Activated T-helper 17 cell treated with anti-CD3 and anti-CD28 coated beads, Interleukin-2, amount 50 U/mL, for 72 hours (primary cell): ENCODE measurements around the gene CRP. TPM values are rescaled to one million over a fixed set of nuclear protein-coding genes. Genes with fewer than 3 reads are reported as not detected.

ENCODE experiments used
- ATAC-seq: fragments of 150-1000 bp; cut with Tn5 transposase; replicated peaks from 2 replicates; pipeline ENCODE4 v1.10.0; 2021; ENCODE audit warnings: mild to moderate bottlenecking, moderate library complexity
- H3K27ac Mint-ChIP-seq: one replicate; pipeline ENCODE4 v1.8.0; 2022; ENCODE audit warnings: mixed read lengths
- H3K27me3 Mint-ChIP-seq: one replicate; pipeline ENCODE4 v1.8.0; 2022; ENCODE audit warnings: mixed read lengths
- H3K36me3 Mint-ChIP-seq: one replicate; pipeline ENCODE4 v1.8.0; 2022; ENCODE audit warnings: low read depth, mild to moderate bottlenecking, mixed read lengths
- H3K4me1 Mint-ChIP-seq: one replicate; pipeline ENCODE4 v1.8.0; 2022; ENCODE audit warnings: mixed read lengths
- H3K4me3 Mint-ChIP-seq: one replicate; pipeline ENCODE4 v1.8.0; 2022; ENCODE audit warnings: mild to moderate bottlenecking, mixed read lengths
- H3K9me3 Mint-ChIP-seq: one replicate; pipeline ENCODE4 v1.8.0; 2022; ENCODE audit warnings: mixed read lengths
- total RNA-seq, 2 donors: library from RNA; stranded (reverse); gene quantifications; one replicate each; pipeline ENCODE4 v1.2.3, GENCODE V29; 2022

Gene CRP
- total RNA-seq, 2 donors from 2014 or later = not detected

DNA sequence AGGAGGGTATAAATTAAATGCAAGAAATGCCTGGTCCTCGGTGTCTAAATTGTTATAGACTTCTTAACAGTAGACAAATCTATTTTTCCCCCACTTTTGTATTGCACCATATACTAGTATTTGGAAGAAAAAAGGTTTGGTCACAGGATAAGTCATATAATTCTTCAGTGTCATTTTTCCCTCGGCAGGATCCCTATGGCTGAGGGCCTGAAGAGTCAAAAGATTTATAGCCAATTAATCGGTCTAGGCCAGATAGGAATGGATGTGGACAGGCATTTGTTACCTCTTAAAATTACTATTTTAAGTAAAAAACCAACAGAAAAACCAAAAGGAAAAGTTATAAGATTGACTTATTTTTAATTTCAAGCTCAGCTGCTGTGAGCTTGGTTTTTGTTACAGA is 45.6 kb downstream of the CRP start:
- no peaks in the 10 kb centered on the region for H3K4me1 Mint-ChIP-seq
- no peak overlapping the region for H3K4me3 Mint-ChIP-seq
- peaks cover 28% of the 10 kb centered on the region for H3K27me3 Mint-ChIP-seq
- ATAC-seq = no peak
- H3K27ac Mint-ChIP-seq = no peak overlapping the region
- no peaks in the 10 kb centered on the region for H3K36me3 Mint-ChIP-seq
- H3K9me3 Mint-ChIP-seq = peaks cover 7% of the 10 kb centered on the region

DNA sequence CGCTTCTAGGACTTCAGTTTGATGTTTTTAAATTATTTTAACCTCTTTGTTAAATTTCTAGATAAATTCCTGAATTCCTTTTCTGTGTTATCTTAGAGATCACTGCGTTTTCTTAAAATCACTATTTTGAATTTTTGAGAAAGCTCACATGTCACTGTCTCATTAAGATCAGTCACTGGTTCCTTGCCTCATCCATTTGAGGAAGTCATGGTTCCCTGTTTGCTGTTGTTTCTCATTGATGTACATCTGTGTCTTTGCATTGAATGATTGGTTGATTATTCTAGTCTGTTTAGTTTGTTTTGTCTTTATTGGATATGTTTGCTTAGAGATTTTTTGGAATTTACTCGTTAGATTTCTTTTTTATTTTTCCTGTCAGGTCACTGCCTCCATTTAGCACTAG is 50.1 kb downstream of the CRP start:
- Mint-ChIP-seq H3K4me3 (no peak overlapping the region), H3K9me3 (peaks cover 15% of the 10 kb centered on the region), H3K27me3 (peaks cover 49% of the 10 kb centered on the region), H3K36me3 (no peaks in the 10 kb centered on the region), H3K4me1 (no peaks in the 10 kb centered on the region), H3K27ac (no peak overlapping the region)
- no peak for ATAC-seq

DNA sequence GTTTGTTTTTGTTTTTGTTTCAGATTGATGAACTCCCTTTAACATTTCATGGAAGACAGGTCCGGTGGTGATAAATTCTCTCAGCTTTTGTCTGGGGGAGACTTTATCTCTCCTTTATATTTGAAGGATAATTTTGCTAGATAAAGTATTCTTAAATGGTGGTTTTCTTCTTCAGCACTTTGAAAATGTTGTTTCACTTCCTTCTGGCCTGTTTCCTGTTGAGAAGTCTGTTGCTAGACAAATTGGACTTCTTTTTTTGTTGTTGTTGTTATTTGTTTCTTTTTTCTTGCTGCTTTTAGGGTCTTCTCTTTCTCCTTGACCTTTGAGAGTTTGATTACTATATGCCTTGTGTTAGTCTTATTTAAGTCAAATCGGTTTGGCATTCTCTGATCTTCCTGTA is 50.8 kb downstream of the CRP start:
- H3K4me3 Mint-ChIP-seq = no peak overlapping the region
- no peaks in the 10 kb centered on the region for H3K4me1 Mint-ChIP-seq
- H3K9me3 Mint-ChIP-seq = peaks cover 15% of the 10 kb centered on the region
- H3K27ac Mint-ChIP-seq = no peak overlapping the region
- no peaks in the 10 kb centered on the region for H3K36me3 Mint-ChIP-seq
- no peak for ATAC-seq
- H3K27me3 Mint-ChIP-seq = peaks cover 46% of the 10 kb centered on the region

Other genes with a start within 250 kb of the CRP start
- gene OR10J5, start 178.6 kb downstream of the CRP start, total RNA-seq = not detected
- gene APCS, start 126.8 kb downstream of the CRP start, total RNA-seq = not detected
- gene DUSP23, start 66.4 kb upstream of the CRP start, total RNA-seq = 10 to 100 TPM; 17.7 to 26.5 TPM
- gene FCRL6, start 87.8 kb upstream of the CRP start, total RNA-seq = not detected
- gene SLAMF8, start 112.3 kb upstream of the CRP start, total RNA-seq = 1 to 10 TPM in 1 of 2 donors, under 1 TPM in 1; 0.30 to 1.2 TPM
- gene VSIG8, start 148.1 kb upstream of the CRP start, total RNA-seq = under 1 TPM in 1 of 2 donors, not detected in 1; 0.26 TPM
- gene CFAP45, start 185.6 kb upstream of the CRP start, total RNA-seq = 1 to 10 TPM in 1 of 2 donors, under 1 TPM in 1; 0.78 to 3.6 TPM
- 100 to 1,000 TPM; 457 to 593 TPM for gene TAGLN2, start 210.9 kb upstream of the CRP start, total RNA-seq
- not detected for gene IGSF9, start 231.0 kb upstream of the CRP start, total RNA-seq
- gene SLAMF9, start 239.6 kb upstream of the CRP start, total RNA-seq = not detected